Measurements from ENCODE around the gene KIRREL3.

Gene KIRREL3

GRCh38 chr11:126423154-126423553 lies 577.4 kb downstream of the KIRREL3 start:
- H3K9ac ChIP-seq (ENCODE audit: low read depth in 1 of 2, low read length in 2 of 2), result peak overlapping the region in 1 of 2 donors; percentile 36
- no peak overlapping the region for H3K4me3 ChIP-seq (ENCODE audit: low read length in 2 of 2)
- H3K9me3 ChIP-seq (ENCODE audit: control insufficient read depth in 2 of 2, low read length in 2 of 2), result no peaks in the 10 kb centered on the region
- no peaks in the 10 kb centered on the region for H3K27me3 ChIP-seq (ENCODE audit: control insufficient read depth in 2 of 2, insufficient read depth in 2 of 2, low read length in 2 of 2)
- H3K27ac ChIP-seq (ENCODE audit: low read depth in 2 of 2, low read length in 2 of 2), result peak overlapping the region; percentile 81 to 93
- peaks cover 40 to 76% of the 10 kb centered on the region in 2 donors for H3K4me1 ChIP-seq (ENCODE audit: control insufficient read depth in 2 of 2, insufficient read depth in 2 of 2, low read length in 2 of 2)
- no peaks in the 10 kb centered on the region for H3K36me3 ChIP-seq (ENCODE audit: control insufficient read depth in 2 of 2, insufficient read depth in 2 of 2, low read length in 2 of 2)

DNA sequence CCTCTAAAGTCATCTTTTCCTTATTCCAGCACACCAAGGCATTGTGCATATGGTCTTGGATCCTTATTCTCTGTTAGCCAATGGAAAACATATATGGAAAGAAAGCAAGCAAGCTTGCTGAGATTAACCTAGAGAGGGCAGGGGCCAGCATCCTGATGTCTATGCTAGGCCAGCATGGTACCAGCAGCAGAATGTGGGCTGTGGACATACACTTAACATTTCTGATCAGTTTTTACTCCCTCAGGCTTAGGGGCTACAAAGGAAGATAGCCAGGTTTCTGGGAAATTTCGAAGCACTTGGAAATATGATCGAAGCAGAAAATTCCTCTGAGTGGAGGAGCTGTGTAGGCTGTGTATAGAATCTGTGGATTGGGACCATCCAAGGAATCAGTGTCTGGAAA lies 578.1 kb downstream of the KIRREL3 start:
- H3K4me3 ChIP-seq (ENCODE audit: low read length in 2 of 2), result no peak overlapping the region
- no peaks in the 10 kb centered on the region for H3K27me3 ChIP-seq (ENCODE audit: control insufficient read depth in 2 of 2, insufficient read depth in 2 of 2, low read length in 2 of 2)
- no peaks in the 10 kb centered on the region for H3K9me3 ChIP-seq (ENCODE audit: control insufficient read depth in 2 of 2, low read length in 2 of 2)
- peak overlapping the region in 1 of 2 donors; percentile 14 for H3K9ac ChIP-seq (ENCODE audit: low read depth in 1 of 2, low read length in 2 of 2)
- H3K36me3 ChIP-seq (ENCODE audit: control insufficient read depth in 2 of 2, insufficient read depth in 2 of 2, low read length in 2 of 2), result no peaks in the 10 kb centered on the region
- H3K4me1 ChIP-seq (ENCODE audit: control insufficient read depth in 2 of 2, insufficient read depth in 2 of 2, low read length in 2 of 2), result peaks cover 40 to 72% of the 10 kb centered on the region in 2 donors
- H3K27ac ChIP-seq (ENCODE audit: low read depth in 2 of 2, low read length in 2 of 2), result peak overlapping the region; percentile 81 to 93

DNA sequence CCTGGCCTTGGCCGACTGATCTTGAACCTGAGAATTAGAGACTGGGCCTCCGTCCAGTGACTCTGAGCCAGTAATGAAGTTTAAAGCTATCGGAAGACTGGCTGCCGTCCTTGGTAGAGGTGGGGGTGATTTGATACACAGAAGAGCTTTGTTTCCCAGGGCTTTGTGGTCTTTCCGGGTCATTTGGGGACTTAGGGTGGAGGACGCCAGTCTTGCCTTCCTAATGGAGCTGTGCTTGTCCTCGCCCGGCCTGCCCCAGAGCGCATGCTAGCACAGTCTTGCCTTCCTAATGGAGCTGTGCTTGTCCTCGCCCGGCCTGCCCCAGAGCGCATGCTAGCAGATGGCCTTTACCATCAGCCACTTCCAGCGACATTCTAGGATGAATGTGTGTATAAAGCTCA lies 579.3 kb downstream of the KIRREL3 start:
- Histone ChIP-seq H3K36me3 (ENCODE audit: control insufficient read depth in 2 of 2, insufficient read depth in 2 of 2, low read length in 2 of 2) (no peaks in the 10 kb centered on the region), H3K27me3 (ENCODE audit: control insufficient read depth in 2 of 2, insufficient read depth in 2 of 2, low read length in 2 of 2) (no peaks in the 10 kb centered on the region), H3K9me3 (ENCODE audit: control insufficient read depth in 2 of 2, low read length in 2 of 2) (no peaks in the 10 kb centered on the region), H3K27ac (ENCODE audit: low read depth in 2 of 2, low read length in 2 of 2) (peak overlapping the region; percentile 83 to 84), H3K9ac (ENCODE audit: low read depth in 1 of 2, low read length in 2 of 2) (peak overlapping the region in 1 of 2 donors; percentile 26), H3K4me1 (ENCODE audit: control insufficient read depth in 2 of 2, insufficient read depth in 2 of 2, low read length in 2 of 2) (peaks cover 46 to 71% of the 10 kb centered on the region in 2 donors), H3K4me3 (ENCODE audit: low read length in 2 of 2) (no peak overlapping the region)

- Histone ChIP-seq H3K27me3 (ENCODE audit: control insufficient read depth in 2 of 2, insufficient read depth in 2 of 2, low read length in 2 of 2) (no peaks in the 10 kb centered on the region), H3K4me3 (ENCODE audit: low read length in 2 of 2) (no peak overlapping the region), H3K9ac (ENCODE audit: low read depth in 1 of 2, low read length in 2 of 2) (peak overlapping the region in 1 of 2 donors; percentile 26), H3K27ac (ENCODE audit: low read depth in 2 of 2, low read length in 2 of 2) (peak overlapping the region; percentile 83 to 84), H3K9me3 (ENCODE audit: control insufficient read depth in 2 of 2, low read length in 2 of 2) (no peaks in the 10 kb centered on the region), H3K36me3 (ENCODE audit: control insufficient read depth in 2 of 2, insufficient read depth in 2 of 2, low read length in 2 of 2) (peaks cover 0 to 1% of the 10 kb centered on the region in 2 donors), H3K4me1 (ENCODE audit: control insufficient read depth in 2 of 2, insufficient read depth in 2 of 2, low read length in 2 of 2) (peaks cover 51 to 72% of the 10 kb centered on the region in 2 donors)
Observed at GRCh38 chr11:126420698-126421256, 579.8 kb downstream of the KIRREL3 start.

- no peaks in the 10 kb centered on the region for H3K27me3 ChIP-seq (ENCODE audit: control insufficient read depth in 2 of 2, insufficient read depth in 2 of 2, low read length in 2 of 2)
- peak overlapping the region; percentile 50 to 74 for H3K27ac ChIP-seq (ENCODE audit: low read depth in 2 of 2, low read length in 2 of 2)
- peaks cover 57 to 72% of the 10 kb centered on the region in 2 donors for H3K4me1 ChIP-seq (ENCODE audit: control insufficient read depth in 2 of 2, insufficient read depth in 2 of 2, low read length in 2 of 2)
- no peaks in the 10 kb centered on the region for H3K9me3 ChIP-seq (ENCODE audit: control insufficient read depth in 2 of 2, low read length in 2 of 2)
- H3K36me3 ChIP-seq (ENCODE audit: control insufficient read depth in 2 of 2, insufficient read depth in 2 of 2, low read length in 2 of 2), result peaks cover 0 to 8% of the 10 kb centered on the region in 2 donors
- no peak overlapping the region for H3K4me3 ChIP-seq (ENCODE audit: low read length in 2 of 2)
- no peak overlapping the region for H3K9ac ChIP-seq (ENCODE audit: low read depth in 1 of 2, low read length in 2 of 2)
Observed at GRCh38 chr11:126419801-126420697, 580.5 kb downstream of the KIRREL3 start.

GRCh38 chr11:126418887-126419286 lies 581.7 kb downstream of the KIRREL3 start:
- no peak overlapping the region for H3K9ac ChIP-seq (ENCODE audit: low read depth in 1 of 2, low read length in 2 of 2)
- H3K27ac ChIP-seq (ENCODE audit: low read depth in 2 of 2, low read length in 2 of 2), result peak overlapping the region; percentile 16 to 59
- no peaks in the 10 kb centered on the region for H3K27me3 ChIP-seq (ENCODE audit: control insufficient read depth in 2 of 2, insufficient read depth in 2 of 2, low read length in 2 of 2)
- H3K9me3 ChIP-seq (ENCODE audit: control insufficient read depth in 2 of 2, low read length in 2 of 2), result no peaks in the 10 kb centered on the region
- H3K4me3 ChIP-seq (ENCODE audit: low read length in 2 of 2), result no peak overlapping the region
- H3K4me1 ChIP-seq (ENCODE audit: control insufficient read depth in 2 of 2, insufficient read depth in 2 of 2, low read length in 2 of 2), result peaks cover 58 to 68% of the 10 kb centered on the region in 2 donors
- H3K36me3 ChIP-seq (ENCODE audit: control insufficient read depth in 2 of 2, insufficient read depth in 2 of 2, low read length in 2 of 2), result peaks cover under 1 to 18% of the 10 kb centered on the region in 2 donors

DNA sequence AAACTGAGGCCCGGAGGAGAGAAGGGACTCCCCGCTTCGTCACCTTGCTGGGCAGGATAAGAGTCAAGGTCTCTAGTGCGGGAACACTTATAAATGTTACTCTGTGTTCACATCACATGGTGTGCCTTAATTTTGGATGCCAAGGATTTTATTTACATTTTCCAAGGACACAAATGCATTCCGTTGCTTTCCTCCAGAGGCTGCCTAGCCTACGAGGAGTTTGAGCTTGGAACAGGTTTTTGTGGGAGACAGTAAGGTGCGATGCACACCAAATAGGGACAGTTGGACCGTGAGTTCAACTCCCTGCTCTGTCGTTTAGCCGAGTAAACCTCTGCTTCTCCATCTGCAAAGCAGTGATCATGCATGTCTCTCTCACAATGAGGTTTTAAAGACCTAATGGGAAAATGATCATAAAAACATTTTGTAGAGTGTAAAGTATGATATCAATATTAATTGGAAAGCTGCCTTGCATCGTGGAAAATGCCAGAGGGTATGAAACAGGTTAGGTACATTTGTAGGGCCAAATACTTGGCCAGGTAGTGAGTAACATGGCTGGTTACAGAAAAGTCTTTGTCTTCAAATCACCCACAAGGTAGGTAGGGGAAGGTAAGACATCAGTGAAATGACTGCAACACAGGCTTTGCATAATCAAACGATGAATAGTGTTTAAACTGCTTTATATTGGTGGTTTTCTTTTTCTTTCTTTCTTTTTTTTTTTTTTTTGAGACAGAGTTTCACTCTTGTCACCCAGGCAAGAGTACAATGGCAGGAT lies 583.3 kb downstream of the KIRREL3 start:
- H3K27ac ChIP-seq (ENCODE audit: low read depth in 2 of 2, low read length in 2 of 2), result peak overlapping the region; percentile 86 to 87
- peaks cover 8 to 31% of the 10 kb centered on the region in 2 donors for H3K36me3 ChIP-seq (ENCODE audit: control insufficient read depth in 2 of 2, insufficient read depth in 2 of 2, low read length in 2 of 2)
- peak overlapping the region in 1 of 2 donors; percentile 65 for H3K4me3 ChIP-seq (ENCODE audit: low read length in 2 of 2)
- H3K4me1 ChIP-seq (ENCODE audit: control insufficient read depth in 2 of 2, insufficient read depth in 2 of 2, low read length in 2 of 2), result peaks cover 46 to 58% of the 10 kb centered on the region in 2 donors
- H3K9me3 ChIP-seq (ENCODE audit: control insufficient read depth in 2 of 2, low read length in 2 of 2), result no peaks in the 10 kb centered on the region
- peak overlapping the region; percentile 38 to 76 for H3K9ac ChIP-seq (ENCODE audit: low read depth in 1 of 2, low read length in 2 of 2)
- H3K27me3 ChIP-seq (ENCODE audit: control insufficient read depth in 2 of 2, insufficient read depth in 2 of 2, low read length in 2 of 2), result no peaks in the 10 kb centered on the region

GRCh38 chr11:126416542-126417090 lies 584.0 kb downstream of the KIRREL3 start:
- Histone ChIP-seq H3K36me3 (ENCODE audit: control insufficient read depth in 2 of 2, insufficient read depth in 2 of 2, low read length in 2 of 2) (peaks cover 10 to 35% of the 10 kb centered on the region in 2 donors), H3K9me3 (ENCODE audit: control insufficient read depth in 2 of 2, low read length in 2 of 2) (no peaks in the 10 kb centered on the region), H3K4me1 (ENCODE audit: control insufficient read depth in 2 of 2, insufficient read depth in 2 of 2, low read length in 2 of 2) (peaks cover 42 to 59% of the 10 kb centered on the region in 2 donors), H3K9ac (ENCODE audit: low read depth in 1 of 2, low read length in 2 of 2) (peak overlapping the region; percentile 38 to 76), H3K4me3 (ENCODE audit: low read length in 2 of 2) (peak overlapping the region; percentile 60 to 65), H3K27me3 (ENCODE audit: control insufficient read depth in 2 of 2, insufficient read depth in 2 of 2, low read length in 2 of 2) (no peaks in the 10 kb centered on the region), H3K27ac (ENCODE audit: low read depth in 2 of 2, low read length in 2 of 2) (peak overlapping the region; percentile 86 to 87)

GRCh38 chr11:126415669-126416420 lies 584.7 kb downstream of the KIRREL3 start:
- Histone ChIP-seq H3K4me1 (ENCODE audit: control insufficient read depth in 2 of 2, insufficient read depth in 2 of 2, low read length in 2 of 2) (peaks cover 34 to 58% of the 10 kb centered on the region in 2 donors), H3K4me3 (ENCODE audit: low read length in 2 of 2) (peak overlapping the region; percentile 60 to 65), H3K9ac (ENCODE audit: low read depth in 1 of 2, low read length in 2 of 2) (peak overlapping the region; percentile 38 to 76), H3K27ac (ENCODE audit: low read depth in 2 of 2, low read length in 2 of 2) (peak overlapping the region; percentile 86 to 87), H3K27me3 (ENCODE audit: control insufficient read depth in 2 of 2, insufficient read depth in 2 of 2, low read length in 2 of 2) (no peaks in the 10 kb centered on the region), H3K36me3 (ENCODE audit: control insufficient read depth in 2 of 2, insufficient read depth in 2 of 2, low read length in 2 of 2) (peaks cover 11 to 40% of the 10 kb centered on the region in 2 donors), H3K9me3 (ENCODE audit: control insufficient read depth in 2 of 2, low read length in 2 of 2) (no peaks in the 10 kb centered on the region)
